T-cell (primary cell): ENCODE data around the gene GUSB. TPM values are rescaled to one million over a fixed set of nuclear protein-coding genes. Genes with fewer than 3 reads are reported as not detected.
"Not testable (repeated sequence)": the region's sequence is repeated elsewhere in the genome, so short reads cannot be mapped to it uniquely, and the experiment has no call there.

Experiments
- ATAC-seq, 4 experiments: fragments of 200-7000 bp in 3 of 4; fragments of 150-1000 bp in 1 of 4; cut with Tn5 transposase; replicated peaks in 1 of 4; 1 replicate in 3 of 4; 2 replicates in 1 of 4; pipeline ENCODE4 v1.10.0; 2021; ENCODE audit warnings: moderate library complexity in 3 of 4, mild to moderate bottlenecking in 2 of 4, moderate number of reproducible peaks in 1 of 4
- CTCF ChIA-PET, 2 donors: fragments of 300-600 bp; sonication (Branson Sonifier 250); formaldehyde crosslinking; loops; one replicate each; lab custom pipeline; 2022; ENCODE audit warnings: antibody characterized with exemption in 2 of 2; lab: Charles Lee
- POLR2A ChIA-PET, 2 donors: fragments of 300-600 bp; sonication (Branson Sonifier 250); formaldehyde crosslinking; loops; one replicate each; lab custom pipeline; 2022; ENCODE audit warnings: antibody characterized with exemption in 2 of 2; lab: Charles Lee
- DNase-seq, 35 experiments: peaks; one replicate each; pipeline versions ENCODE4 v3.0.0 to v3.0.0-alpha.2; 2013 to 2023
- H3K27ac ChIP-seq: one replicate; pipeline ENCODE4 v1.5.1; 2013; ENCODE audit warnings: low read length
- H3K27me3 ChIP-seq, 2 experiments: replicated peaks in 1 of 2; 1 replicate in 1 of 2; 2 replicates in 1 of 2; pipeline versions ENCODE4 v1.6.1 to v1.7.0; 2013; ENCODE audit warnings: low read length in 1 of 2, mixed read lengths in 1 of 2; ENCODE audit not compliant: control insufficient read depth in 2 of 2, insufficient read depth in 2 of 2; ENCODE audit errors: extremely low read depth in 1 of 2
- H3K36me3 ChIP-seq, 2 donors: 1 replicate in 1 of 2; 2 replicates in 1 of 2; pipeline versions ENCODE4 v1.6.1 to v1.7.0; 2013; ENCODE audit warnings: low read length in 1 of 2; ENCODE audit not compliant: control insufficient read depth in 2 of 2, insufficient read depth in 1 of 2; ENCODE audit errors: extremely low read depth in 1 of 2
- H3K4me1 ChIP-seq, 2 experiments: 1 replicate in 1 of 2; 2 replicates in 1 of 2; pipeline versions ENCODE4 v1.6.1 to v1.7.0; 2013; ENCODE audit warnings: low read length in 2 of 2, mixed read lengths in 1 of 2; ENCODE audit not compliant: insufficient read depth in 2 of 2, control insufficient read depth in 1 of 2; ENCODE audit errors: extremely low read depth in 1 of 2
- H3K4me3 ChIP-seq, 2 donors: 1 replicate in 1 of 2; 2 replicates in 1 of 2; pipeline versions ENCODE4 v1.5.1 to v1.7.0; 2013; ENCODE audit warnings: mild to moderate bottlenecking in 2 of 2, low read length in 1 of 2, moderate library complexity in 1 of 2; ENCODE audit not compliant: control insufficient read depth in 1 of 2; ENCODE audit errors: extremely low read depth in 1 of 2
- H3K9me3 ChIP-seq: 2 replicates; pipeline ENCODE4 v1.7.0; 2013
- H3K27ac Mint-ChIP-seq, 2 donors: one replicate each; pipeline ENCODE4 v1.8.0; 2020 to 2021; ENCODE audit warnings: mild to moderate bottlenecking in 2 of 2, mixed read lengths in 2 of 2
- H3K27me3 Mint-ChIP-seq, 2 donors: one replicate each; pipeline ENCODE4 v1.8.0; 2021 to 2022; ENCODE audit warnings: mixed read lengths in 2 of 2
- H3K36me3 Mint-ChIP-seq: one replicate; pipeline ENCODE4 v1.8.0; 2021; ENCODE audit warnings: mixed read lengths
- H3K4me1 Mint-ChIP-seq, 3 donors: one replicate each; pipeline ENCODE4 v1.8.0; 2020 to 2022; ENCODE audit warnings: mixed read lengths in 3 of 3, mild to moderate bottlenecking in 1 of 3
- H3K4me3 Mint-ChIP-seq, 3 donors: one replicate each; pipeline ENCODE4 v1.8.0; 2020 to 2022; ENCODE audit warnings: mild to moderate bottlenecking in 3 of 3, mixed read lengths in 3 of 3, moderate library complexity in 3 of 3
- H3K9me3 Mint-ChIP-seq, 3 donors: one replicate each; pipeline ENCODE4 v1.8.0; 2020 to 2022; ENCODE audit warnings: mixed read lengths in 3 of 3
- WGBS: methylation state at CpG from one replicate; pipeline ENCODE4 v1.1.5; 2013; ENCODE audit warnings: missing lambda C conversion rate; ENCODE audit not compliant: insufficient coverage; 5-methylcytosine and 5-hydroxymethylcytosine counted together
- total RNA-seq, 35 experiments: library from RNA in 6 of 35; stranded (reverse) in 6 of 35; fragments of 120-200 nt in 1 of 35; gene quantifications; one replicate each; pipeline versions ENCODE4 v1.2.1 to v1.2.4 and lab custom pipeline; 2013 to 2026

Gene GUSB
- total RNA-seq, 5 donors from 2014 or later (not counting 1 experiment from before 2014, with no cell fraction given), result 35.3 to 56.7 (median 52.3) TPM

- H3K27me3 Mint-ChIP-seq, result not testable (repeated sequence)
Observed at GRCh38 chr7:65988503-65988902, 6.5 kb upstream of the GUSB start.

DNA sequence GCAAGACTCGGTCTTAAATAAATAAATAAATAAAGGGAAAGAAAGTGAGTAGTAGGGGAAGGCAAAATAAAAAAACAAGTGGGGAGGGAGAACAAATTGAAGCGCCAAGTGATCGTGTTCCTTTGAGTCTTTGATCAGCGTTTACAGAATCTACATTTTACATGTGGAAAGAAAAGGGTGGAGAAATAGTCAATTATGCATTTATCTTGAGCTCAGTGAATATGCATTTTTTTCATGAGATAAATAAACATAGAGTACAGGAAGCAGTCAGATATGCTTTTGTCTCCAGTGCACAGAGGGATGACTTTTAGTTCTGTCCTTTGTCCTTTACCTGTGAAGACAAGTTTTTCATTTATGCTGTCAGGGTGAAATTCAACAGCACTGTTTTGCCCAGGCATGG lies 6.1 kb upstream of the GUSB start:
- ATAC-seq, result no peak
- no peaks in the 10 kb centered on the region for H3K4me1 ChIP-seq
- no peak overlapping the region for H3K4me3 ChIP-seq
- no peaks in the 10 kb centered on the region for H3K27me3 ChIP-seq
- WGBS, result 50% methylated on average over 2 of the region's 4 CpGs
- H3K9me3 ChIP-seq, result no peaks in the 10 kb centered on the region
- POLR2A ChIA-PET, result no interaction called here
- DNase-seq, result no peak
- no peaks in the 10 kb centered on the region for H3K36me3 ChIP-seq
- Mint-ChIP-seq H3K4me3 (no peak overlapping the region), H3K27ac (no peak overlapping the region), H3K4me1 (no peaks in the 10 kb centered on the region), H3K27me3 (no peaks in the 10 kb centered on the region), H3K36me3 (no peaks in the 10 kb centered on the region), H3K9me3 (no peaks in the 10 kb centered on the region)
- CTCF ChIA-PET, result no interaction called here
- H3K27ac ChIP-seq, result no peak overlapping the region

More at GRCh38 chr7:65988503-65988902, 6.5 kb upstream of the GUSB start:
- H3K27ac Mint-ChIP-seq, H3K4me3 Mint-ChIP-seq, POLR2A ChIA-PET, CTCF ChIA-PET, DNase-seq, ATAC-seq, H3K9me3 ChIP-seq, H3K4me1 Mint-ChIP-seq, H3K36me3 ChIP-seq, H3K27me3 ChIP-seq, H3K4me3 ChIP-seq, H3K4me1 ChIP-seq, H3K9me3 Mint-ChIP-seq, H3K27ac ChIP-seq, H3K36me3 Mint-ChIP-seq: not testable (repeated sequence)
- no CpG with 5 or more reads among the region's 1 CpG for WGBS

- no peaks in the 10 kb centered on the region for H3K27me3 ChIP-seq
- H3K4me1 ChIP-seq, result peaks cover 8 to 26% of the 10 kb centered on the region in 2 experiments
- ATAC-seq (no peak), DNase-seq (no peak)
- no peaks in the 10 kb centered on the region for H3K9me3 ChIP-seq
- H3K27ac Mint-ChIP-seq, result no peak overlapping the region
- H3K36me3 Mint-ChIP-seq, result no peaks in the 10 kb centered on the region
- peaks cover 3 to 7% of the 10 kb centered on the region in 2 donors for H3K36me3 ChIP-seq
- H3K4me3 ChIP-seq, result no peak overlapping the region
- peaks cover 11 to 18% (median 14%) of the 10 kb centered on the region in 3 donors for H3K4me1 Mint-ChIP-seq
- POLR2A ChIA-PET, result interaction anchor here in 1 of 2 donors (0.6 to 0.8 kb wide), 3 partner anchors 11 to 1670 kb away, joined by 3 to 4 read pairs (median 4); partner anchors contain the start of gene KCTD7
- WGBS, result 93% methylated on average over 9 of the region's 10 CpGs
- no peaks in the 10 kb centered on the region for H3K27me3 Mint-ChIP-seq
- H3K4me3 Mint-ChIP-seq, result no peak overlapping the region
- H3K27ac ChIP-seq, result no peak overlapping the region
- CTCF ChIA-PET, result no interaction called here
- H3K9me3 Mint-ChIP-seq, result no peaks in the 10 kb centered on the region
Observed at GRCh38 chr7:65983965-65984658, 2.1 kb upstream of the GUSB start.

DNA sequence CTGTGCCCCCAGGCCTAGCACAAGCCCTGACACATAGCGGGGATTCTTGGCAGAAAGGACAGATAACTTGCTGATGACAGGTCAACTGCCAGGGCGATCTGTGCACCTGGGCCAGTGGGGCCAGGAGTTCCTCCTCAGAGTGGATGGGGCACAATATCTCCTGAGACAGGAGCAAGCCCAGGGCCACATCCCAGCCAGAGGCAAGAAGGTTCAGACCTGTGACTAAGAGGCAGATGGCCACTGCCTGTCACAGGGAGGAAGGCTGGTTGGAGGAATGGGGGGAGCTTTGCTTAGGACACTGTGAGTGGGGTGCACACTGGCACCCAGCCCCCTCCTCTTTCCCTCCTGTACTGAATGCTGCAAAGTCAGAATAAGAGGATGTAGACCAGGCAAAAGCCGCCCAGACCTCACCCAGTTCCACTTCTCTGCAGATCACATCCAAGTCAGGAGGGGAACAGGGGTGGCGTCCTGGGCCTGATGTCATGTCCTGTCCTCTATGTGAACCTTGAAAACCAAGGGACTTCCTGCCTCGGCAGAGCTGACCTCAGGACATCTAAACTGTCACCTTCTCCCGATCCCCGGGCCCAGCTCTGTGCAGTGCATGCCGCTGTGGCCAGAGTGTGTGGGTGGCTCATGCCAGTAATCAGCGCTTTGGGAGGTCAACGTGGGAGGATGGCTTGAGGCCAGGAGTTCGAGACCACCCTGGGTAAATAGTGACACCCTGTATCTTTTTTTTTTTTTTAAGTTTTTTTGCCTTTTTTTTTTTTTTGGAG lies 1.3 kb downstream of the GUSB start:
- Histone ChIP-seq H3K27ac (peak overlapping the region; percentile 74), H3K27me3 (no peaks in the 10 kb centered on the region), H3K4me3 (peak overlapping the region; percentile 65 to 85), H3K4me1 (peaks cover 8 to 26% of the 10 kb centered on the region in 2 experiments), H3K36me3 (peaks cover 3 to 17% of the 10 kb centered on the region in 2 donors), H3K9me3 (no peaks in the 10 kb centered on the region)
- POLR2A ChIA-PET, result interaction anchor here (0.6 to 1.6 kb wide), 3 partner anchors 239 to 1015 kb away, joined by 4 to 11 read pairs (median 4); partner anchors contain the start of gene SBDS (in 1 of the 2)
- no peaks in the 10 kb centered on the region for H3K27me3 Mint-ChIP-seq
- peaks cover 3% of the 10 kb centered on the region for H3K36me3 Mint-ChIP-seq
- DNase-seq (peak in 33 of 35 experiments; percentile 23 to 74 (median 59)), ATAC-seq (peak; percentile 21 to 57 (median 41))
- H3K4me3 Mint-ChIP-seq, result peak overlapping the region; percentile 72 to 81 (median 76)
- peaks cover 11 to 19% (median 14%) of the 10 kb centered on the region in 3 donors for H3K4me1 Mint-ChIP-seq
- 37% methylated on average over 6 of the region's 11 CpGs for WGBS
- H3K9me3 Mint-ChIP-seq, result no peaks in the 10 kb centered on the region
- CTCF ChIA-PET, result interaction anchor here (0.7 to 1.1 kb wide), 2 partner anchors 11 to 144 kb away, joined by 3 to 5 read pairs; no protein-coding TSS in a partner anchor
- H3K27ac Mint-ChIP-seq, result peak overlapping the region; percentile 57 to 68

DNA sequence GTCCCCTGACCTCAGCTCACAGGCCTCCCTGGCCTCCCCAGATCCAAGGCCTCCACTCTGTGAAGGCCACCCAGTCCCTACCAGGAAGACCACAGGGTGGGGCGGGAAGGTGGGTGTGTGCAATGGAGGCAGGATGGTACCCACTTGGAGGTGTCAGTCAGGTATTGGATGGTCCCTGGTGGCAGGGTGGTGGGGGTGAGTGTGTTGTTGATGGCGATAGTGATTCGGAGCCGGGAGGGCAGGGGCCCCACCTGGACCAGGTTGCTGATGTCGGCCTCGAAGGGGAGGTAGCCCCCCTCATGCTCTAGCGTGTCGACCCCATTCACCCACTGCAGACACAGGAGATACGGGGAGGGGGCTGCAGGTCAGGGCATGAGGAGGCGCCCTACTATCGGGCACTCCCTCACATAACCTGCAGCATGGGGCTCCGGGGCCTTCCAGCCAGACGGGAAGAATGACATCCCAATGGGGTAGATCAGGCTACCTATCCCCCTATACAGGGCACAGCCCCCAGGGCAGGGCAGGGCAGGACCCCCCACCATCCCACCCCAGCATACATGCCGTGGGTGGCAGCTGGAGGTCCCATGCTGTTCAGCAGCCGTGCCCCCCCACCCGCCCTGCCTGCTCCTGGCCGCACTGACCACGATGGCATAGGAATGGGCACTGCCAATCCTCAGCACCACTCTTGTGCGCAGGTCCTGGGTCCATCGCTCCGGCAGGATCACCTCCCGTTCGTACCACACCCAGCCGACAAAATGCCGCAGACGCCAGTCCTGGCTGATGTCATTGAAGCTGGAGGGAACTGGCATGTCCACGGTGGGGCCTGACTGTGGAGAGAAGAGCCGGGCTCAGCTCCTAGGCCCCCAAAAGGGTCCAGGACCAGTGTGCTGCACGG lies 2.2 kb downstream of the GUSB start:
- Mint-ChIP-seq H3K36me3 (peaks cover 3% of the 10 kb centered on the region), H3K4me1 (peaks cover 11 to 19% (median 14%) of the 10 kb centered on the region in 3 donors), H3K27me3 (no peaks in the 10 kb centered on the region), H3K9me3 (no peaks in the 10 kb centered on the region), H3K27ac (peak overlapping the region in 1 of 2 donors; percentile 52), H3K4me3 (peak overlapping the region; percentile 72 to 81 (median 76))
- Histone ChIP-seq H3K4me1 (peaks cover 8 to 26% of the 10 kb centered on the region in 2 experiments), H3K36me3 (peaks cover 3 to 21% of the 10 kb centered on the region in 2 donors), H3K4me3 (no peak overlapping the region), H3K27ac (peak overlapping the region; percentile 74), H3K9me3 (no peaks in the 10 kb centered on the region), H3K27me3 (no peaks in the 10 kb centered on the region)
- POLR2A ChIA-PET, result interaction anchor here in 1 of 2 donors (0.6 kb wide), 1 partner anchor 238 kb away, joined by 4 read pairs; no protein-coding TSS in a partner anchor
- CTCF ChIA-PET, result interaction anchor here in 1 of 2 donors (1.1 kb wide), 1 partner anchor 11 kb away, joined by 3 read pairs; no protein-coding TSS in a partner anchor
- DNase-seq (no peak), ATAC-seq (no peak)
- WGBS, result 97% methylated on average over 16 of the region's 29 CpGs
